Activated CD4-positive, alpha-beta T cell treated with anti-CD3 and anti-CD28 coated beads, Interleukin-2, amount 50 U/mL, for 24 hours (primary cell): ENCODE data around the gene DPP8.
A peak's percentile ranks its signal among the peaks of the same experiment; 100 is the strongest.
"Not testable (repeated sequence)": the region's sequence is repeated elsewhere in the genome, so short reads cannot be mapped to it uniquely, and the experiment has no call there.

Source experiments
- DNase-seq, 2 donors: peaks; one replicate each; pipeline ENCODE4 v3.0.0-alpha.2; 2020; ENCODE audit warnings: low read depth in 1 of 2, low spot score in 1 of 2

Gene DPP8

GRCh38 chr15:65405791-65406423 lies 111.6 kb downstream of the DPP8 start:
- DNase-seq = no peak

GRCh38 chr15:65404186-65404872 lies 113.2 kb downstream of the DPP8 start:
- DNase-seq = no peak

DNA sequence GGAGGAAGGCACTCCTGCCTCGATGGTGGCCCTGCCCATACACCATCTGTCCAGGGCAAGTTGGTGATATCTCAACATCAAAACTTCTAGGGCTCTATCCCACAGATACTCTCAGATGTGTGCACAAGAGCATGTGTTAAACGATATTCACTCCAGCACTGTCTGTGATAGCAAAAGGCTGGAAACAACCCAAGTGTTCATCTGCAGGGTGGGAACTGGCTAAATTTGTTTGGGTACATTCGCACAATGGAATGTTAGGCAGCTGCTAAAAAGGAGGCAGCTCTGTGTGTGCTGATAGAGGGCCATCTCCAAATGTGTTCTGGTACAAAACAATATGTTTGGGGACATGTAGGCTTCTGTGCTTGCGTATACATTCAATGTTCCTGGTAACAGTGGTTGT lies 114.5 kb downstream of the DPP8 start:
- DNase-seq = no peak

GRCh38 chr15:65401611-65402240 lies 115.8 kb downstream of the DPP8 start:
- DNase-seq = no peak

DNA sequence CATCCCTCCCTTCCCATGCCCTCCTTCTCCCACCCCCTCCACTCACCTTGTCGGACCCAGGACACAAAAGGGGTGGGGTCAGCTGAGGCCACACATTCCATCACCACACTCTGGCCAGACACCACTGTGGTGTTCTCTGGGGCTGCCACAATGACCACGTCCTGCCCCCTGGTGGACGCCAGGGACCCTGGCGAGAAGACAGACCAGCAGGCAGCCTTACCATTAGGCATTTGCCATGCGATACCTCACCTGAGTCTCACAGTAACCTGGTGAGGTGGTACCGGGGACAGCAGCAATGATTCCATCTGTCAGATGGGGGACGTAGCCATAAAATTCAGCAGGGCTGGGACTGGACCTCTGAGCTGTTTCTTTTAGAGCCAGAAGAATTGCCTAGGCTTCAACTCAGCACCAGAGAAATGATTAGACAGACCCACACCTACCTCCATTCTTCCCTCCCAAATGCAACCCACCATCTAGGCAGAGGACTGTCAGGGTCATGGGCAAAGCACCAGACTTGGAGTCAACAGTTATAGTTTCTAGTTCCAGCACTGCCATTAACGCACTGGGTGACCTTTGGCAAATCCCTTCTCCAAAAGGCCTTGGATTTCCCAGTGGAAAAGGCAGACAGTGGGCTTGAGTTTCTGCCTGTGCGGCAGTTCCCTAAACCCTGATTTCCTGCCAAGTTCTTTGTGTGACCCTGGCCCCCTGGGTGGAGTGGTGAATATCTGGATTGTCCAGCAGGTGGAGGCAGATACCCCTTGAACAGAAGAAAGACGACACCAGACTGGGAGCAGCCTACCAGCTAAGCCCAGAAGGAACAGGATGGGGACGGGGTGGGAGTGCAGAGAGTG lies 116.5 kb downstream of the DPP8 start:
- DNase-seq = peak in 1 of 2 donors; percentile 17

DNA sequence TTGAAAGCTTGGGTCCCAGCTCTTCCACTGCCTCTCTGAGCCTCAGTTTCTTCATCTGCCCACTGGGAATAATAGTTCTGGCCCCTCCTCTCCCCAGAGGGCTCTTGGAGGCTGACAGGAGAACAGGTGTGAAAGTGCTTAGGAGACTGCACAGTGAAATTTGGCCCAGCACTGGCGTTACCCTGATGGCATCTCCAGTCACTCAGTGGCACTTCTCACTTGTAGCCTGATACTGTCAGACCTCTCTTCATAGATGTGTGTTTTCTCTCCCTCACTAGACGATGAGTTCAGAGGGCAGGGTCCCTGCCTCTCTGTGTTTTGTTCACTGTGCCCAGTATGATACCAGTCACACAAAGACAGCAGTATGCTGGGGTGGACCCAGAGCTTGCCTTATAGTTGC lies 117.5 kb downstream of the DPP8 start:
- no peak for DNase-seq

- no peak for DNase-seq
These were observed 118.3 kb downstream of the DPP8 start for GRCh38 chr15:65399001-65399706.

DNA sequence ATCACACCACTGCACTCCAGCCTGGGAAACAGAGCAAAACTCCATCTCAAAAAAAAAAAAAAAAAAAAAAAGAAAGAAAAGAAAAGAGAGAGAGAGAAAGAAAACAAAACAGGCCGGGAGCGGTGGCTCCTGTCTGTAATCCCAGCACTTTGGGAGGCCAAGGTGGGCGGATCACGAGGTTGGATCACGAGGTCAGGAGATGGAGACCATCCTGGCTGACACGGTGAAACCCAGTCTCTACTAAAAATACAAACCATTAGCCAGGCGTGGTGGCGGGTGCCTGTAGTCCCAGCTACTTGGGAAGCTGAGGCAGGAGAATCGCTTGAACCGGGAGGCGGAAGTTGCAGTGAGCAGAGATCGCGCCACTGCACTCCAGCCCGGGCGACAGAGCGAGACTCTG lies 119.0 kb downstream of the DPP8 start:
- DNase-seq = not testable (repeated sequence)

GRCh38 chr15:65396965-65397317 lies 120.5 kb downstream of the DPP8 start:
- no peak for DNase-seq

DNA sequence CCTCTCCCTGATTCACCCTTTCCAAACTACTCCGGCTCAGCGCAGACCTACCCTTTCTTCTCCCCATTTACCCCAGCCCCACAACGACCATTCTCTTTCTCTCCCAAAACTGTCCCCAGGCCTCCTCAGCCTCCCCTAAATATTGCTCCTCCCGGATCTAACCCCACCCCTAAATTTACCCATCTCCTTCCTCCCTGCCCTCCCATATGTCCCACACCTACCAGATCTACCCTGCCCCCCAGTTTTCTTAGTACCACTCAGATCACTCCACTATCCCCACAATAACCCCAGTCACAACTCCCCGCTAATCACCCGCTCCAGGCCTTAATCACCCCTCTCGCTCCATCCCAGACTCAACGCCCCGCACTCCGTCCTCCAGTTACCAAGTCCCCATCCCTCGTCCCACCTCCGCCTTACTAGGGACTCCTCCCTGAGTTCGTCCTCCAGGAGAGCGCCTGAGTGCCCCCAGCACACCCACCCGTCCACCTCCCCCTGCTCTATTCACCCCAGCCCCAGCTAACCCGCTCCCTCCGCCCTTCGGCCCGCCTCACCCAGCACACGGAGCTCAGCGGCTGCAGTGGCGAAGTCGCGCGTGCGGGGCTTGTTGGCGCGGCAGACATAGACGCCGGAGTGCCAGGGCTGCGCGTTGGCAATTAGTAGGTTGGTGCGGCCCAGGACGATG lies 121.1 kb downstream of the DPP8 start:
- DNase-seq = no peak

DNA sequence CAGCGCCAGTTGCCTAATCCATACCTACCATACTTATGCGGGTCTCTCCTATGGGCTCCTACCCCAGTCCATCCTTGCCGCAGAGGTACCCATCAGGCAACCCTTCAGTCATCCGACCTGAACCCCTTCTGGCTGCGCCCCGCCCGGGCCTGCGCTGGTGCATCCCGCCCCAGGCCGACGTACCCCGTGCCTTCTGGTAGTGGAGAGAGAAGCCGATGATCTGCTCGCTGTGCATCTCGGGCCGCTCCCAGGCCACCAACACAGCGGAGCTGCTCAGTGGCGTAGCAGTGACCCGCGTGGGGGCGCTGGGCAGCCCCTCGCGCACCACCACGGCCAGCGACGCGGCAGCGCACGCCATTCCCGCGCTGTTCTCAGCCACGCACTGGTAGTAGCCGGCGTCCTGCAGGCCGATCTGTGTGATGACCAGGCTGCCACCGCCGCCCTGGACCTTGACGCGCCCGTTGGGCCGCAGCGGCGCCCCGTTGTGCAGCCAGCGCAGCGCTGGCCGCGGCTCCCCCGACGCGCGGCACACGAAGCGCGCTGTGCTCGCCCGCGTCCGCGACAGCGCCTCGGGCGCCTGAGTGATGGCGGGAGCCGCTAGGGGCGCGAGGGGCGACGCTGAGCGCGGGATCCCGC lies 121.8 kb downstream of the DPP8 start:
- DNase-seq = no peak

- no peak for DNase-seq
These were observed 122.6 kb downstream of the DPP8 start for GRCh38 chr15:65394936-65395335.

DNA sequence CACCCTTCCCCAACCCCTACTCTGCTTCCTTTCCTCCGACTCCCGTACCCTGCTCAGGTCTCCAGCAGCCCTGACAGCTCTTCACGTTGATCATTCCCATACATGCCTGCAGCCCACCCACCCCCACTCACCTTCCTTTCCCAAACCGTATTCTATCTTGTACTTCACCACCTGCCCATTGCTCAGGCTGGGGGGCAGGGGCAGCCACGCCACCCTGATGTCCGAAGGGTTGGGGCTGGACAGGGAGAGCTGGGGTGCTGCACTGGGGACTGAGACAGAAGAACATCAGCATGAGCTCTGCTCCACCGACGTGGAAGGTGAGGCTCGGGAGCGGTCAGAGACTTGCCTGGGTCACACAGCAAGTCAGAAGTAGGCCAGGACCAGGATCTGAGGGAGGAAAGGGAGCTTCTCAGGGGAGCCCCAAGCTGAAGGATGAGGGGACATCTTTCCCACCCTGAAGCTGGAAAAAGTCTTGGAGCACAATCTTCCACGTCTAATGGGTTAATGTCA lies 123.2 kb downstream of the DPP8 start:
- DNase-seq = no peak

DNA sequence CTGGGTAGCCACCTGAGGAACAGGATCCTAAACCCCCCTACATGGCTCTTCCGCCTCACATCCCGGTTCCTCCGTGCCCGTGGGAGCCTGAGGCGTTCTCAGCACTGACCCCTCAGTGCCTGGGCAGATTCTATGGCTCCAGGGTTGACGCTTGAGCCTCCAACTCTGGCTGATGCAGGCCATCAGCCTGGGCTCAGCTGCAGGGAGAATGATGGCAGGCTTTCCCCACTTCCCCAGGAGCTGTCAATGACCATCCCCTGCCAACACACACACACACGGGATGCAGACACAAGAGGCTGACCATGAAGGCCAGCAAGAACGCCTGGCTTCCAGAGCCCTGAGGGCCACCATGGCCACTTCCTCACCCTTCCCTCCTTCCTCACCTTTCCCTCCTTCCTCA lies 123.9 kb downstream of the DPP8 start:
- DNase-seq = no peak

DNA sequence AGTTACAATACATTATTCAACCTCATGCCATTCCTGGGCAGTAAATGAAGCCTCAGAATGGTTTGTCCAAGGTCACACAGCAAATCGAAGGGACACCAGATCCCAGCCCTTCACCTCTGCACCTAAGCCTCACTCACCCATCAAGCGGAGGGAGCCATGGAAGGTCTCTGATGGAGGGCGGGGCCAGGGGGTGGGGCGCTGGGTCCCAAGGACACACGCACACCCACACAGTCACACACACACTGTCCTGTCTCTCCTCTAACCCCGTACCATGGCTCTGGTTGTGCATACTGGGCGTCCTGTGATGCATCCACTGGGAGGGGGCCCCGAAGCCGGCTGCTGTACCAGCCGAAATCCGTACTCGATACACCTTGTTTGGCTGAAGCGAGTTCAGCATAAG lies 124.4 kb downstream of the DPP8 start:
- no peak for DNase-seq
